Kidney (tissue), 14 donors: ENCODE measurements around the gene HLA-DOA. TPM values are rescaled to one million over a fixed set of nuclear protein-coding genes. Genes with fewer than 3 reads are reported as not detected.
A peak's percentile ranks its signal among the peaks of the same experiment; 100 is the strongest.

Source experiments
- DNase-seq, 5 donors: peaks; one replicate each; pipeline ENCODE4 v3.0.0-alpha.2; 2013 to 2020
- FAIRE-seq: peaks from 2 replicates; lab custom pipeline; 2012; peaks lifted over from hg19 to GRCh38; lab: Jason Lieb, UNC
- H3K27ac ChIP-seq, 2 donors: one replicate each; pipeline ENCODE4 v1.7.0; 2013; ENCODE audit warnings: low read depth in 2 of 2, low read length in 2 of 2, inconsistent platforms in 1 of 2
- H3K27me3 ChIP-seq: one replicate; pipeline ENCODE4 v1.7.1; 2013; ENCODE audit warnings: low read length, inconsistent platforms; ENCODE audit not compliant: control insufficient read depth, insufficient read depth
- H3K36me3 ChIP-seq, 3 donors: one replicate each; pipeline versions ENCODE4 v1.7.0 to v1.7.1; 2013; ENCODE audit warnings: low read length in 3 of 3, control low read depth in 1 of 3, inconsistent platforms in 1 of 3; ENCODE audit not compliant: insufficient read depth in 3 of 3, control insufficient read depth in 2 of 3
- H3K4me1 ChIP-seq, 3 donors: one replicate each; pipeline versions ENCODE4 v1.7.0 to v1.7.1; 2013; ENCODE audit warnings: low read length in 3 of 3, inconsistent platforms in 1 of 3, low read depth in 1 of 3; ENCODE audit not compliant: control insufficient read depth in 2 of 3, insufficient read depth in 2 of 3
- H3K4me3 ChIP-seq, 3 donors: one replicate each; pipeline versions ENCODE4 v1.7.0 to v1.8.1; 2013; ENCODE audit warnings: low read length in 3 of 3, control low read depth in 1 of 3, inconsistent platforms in 1 of 3
- H3K9ac ChIP-seq, 3 donors: one replicate each; pipeline versions ENCODE4 v1.7.0 to v1.7.1; 2013; ENCODE audit warnings: low read length in 3 of 3, control low read depth in 1 of 3, inconsistent platforms in 1 of 3
- H3K9me3 ChIP-seq, 3 donors: one replicate each; pipeline versions ENCODE4 v1.7.0 to v1.7.1; 2013; ENCODE audit warnings: low read length in 3 of 3, control low read depth in 1 of 3, inconsistent platforms in 1 of 3; ENCODE audit not compliant: control insufficient read depth in 2 of 3, insufficient read depth in 1 of 3
- intact Hi-C: fragments of 100-400 bp; cut with DNase I; formaldehyde crosslinking; loops from one replicate; pipeline ENCODE4 v1.11.1; 2022
- polyA plus RNA-seq: library from polyadenylated mRNA; stranded (reverse); fragments of 350-450 nt; fragmentation: Illumina TruSeq; extraction: RNeasy Lipid Tissue Mini Kit (QIAGEN cat#74804); gene quantifications from one replicate; pipeline ENCODE4 v1.2.3, GENCODE V29; 2014; ENCODE audit warnings: low read depth, low replicate concordance; ENCODE audit not compliant: insufficient read depth
- total RNA-seq: library from RNA; stranded (reverse); fragmentation: NEBNext Ultra II Directional; extraction: Animal tissue kit (Norgen Biotek cat#: 25700); gene quantifications from one replicate; pipeline ENCODE4 v1.2.1, GENCODE V29; 2021
- TF ChIP-seq, protein P1 (sequence below): IDR thresholded peaks from 3 replicates; pipeline ENCODE4 v1.5.1; 2012; ENCODE audit warnings: mild to moderate bottlenecking, moderate library complexity, borderline replicate concordance; ENCODE audit not compliant: insufficient read depth; ENCODE audit errors: extremely low read depth
- donor health status: control.
- donor health status: control.
- donor health status: control.
- donor health status: control.
- donor health status: control.
- donor health status: DM: yes; HTN: yes; CAD: no.
- donor health status: Normal renal cell carcinoma (clear cell type).

HLA-DOA gene
- total and polyA plus RNA-seq, 2 donors from 2014 or later, result 10.8 to 21.6 TPM

DNA sequence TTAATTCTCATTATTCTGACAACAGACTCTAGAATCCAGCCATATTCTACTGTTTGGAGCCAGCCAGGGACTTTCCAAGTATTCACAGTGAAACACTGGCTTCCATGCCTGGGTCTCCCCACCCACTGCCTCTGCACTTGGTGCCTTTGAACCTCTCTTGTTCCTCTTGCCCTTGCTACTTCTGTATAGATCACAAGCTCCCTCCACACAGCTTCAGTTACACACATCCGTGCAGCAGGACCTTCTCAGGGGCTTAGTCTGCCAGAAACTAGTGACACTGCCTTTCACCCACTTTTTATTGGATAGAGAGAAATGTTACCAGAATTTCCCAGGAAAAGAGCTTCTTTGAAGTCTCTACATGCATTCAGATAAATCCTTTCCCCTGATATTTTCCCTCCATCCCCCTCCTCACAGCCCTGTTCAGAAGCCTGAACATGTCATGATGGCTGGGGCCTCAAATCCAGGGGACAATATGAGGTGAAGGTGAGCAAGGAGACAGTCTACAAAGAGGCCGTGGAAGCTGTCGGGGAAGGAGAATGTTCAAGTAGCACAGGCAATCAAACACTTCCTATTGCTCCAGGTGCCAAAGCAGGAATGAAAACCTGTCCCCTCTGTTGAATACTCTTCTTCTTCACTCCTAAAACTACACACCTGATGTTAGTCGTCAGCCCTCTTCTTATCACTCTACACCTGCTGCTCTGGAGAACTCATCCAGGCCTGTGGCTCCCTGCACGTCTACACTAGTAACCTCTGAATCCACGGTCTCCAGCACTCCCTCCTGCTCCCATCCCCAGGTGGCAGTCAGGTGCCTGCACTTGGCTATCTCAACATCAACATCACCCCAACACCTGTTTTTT, 20.2 kb upstream of the HLA-DOA start:
- Histone ChIP-seq H3K9ac (no peak overlapping the region), H3K4me3 (no peak overlapping the region), H3K4me1 (peaks cover 0 to 5% (median 0%) of the 10 kb centered on the region in 3 donors), H3K27ac (peak overlapping the region; percentile 56 to 85), H3K27me3 (no peaks in the 10 kb centered on the region), H3K9me3 (no peaks in the 10 kb centered on the region), H3K36me3 (no peaks in the 10 kb centered on the region)
- intact Hi-C loops, result no loop called here
- DNase-seq (peak in 2 of 5 donors; percentile 30 to 63), FAIRE-seq (no peak)
- TF ChIP-seq, protein P1, sequence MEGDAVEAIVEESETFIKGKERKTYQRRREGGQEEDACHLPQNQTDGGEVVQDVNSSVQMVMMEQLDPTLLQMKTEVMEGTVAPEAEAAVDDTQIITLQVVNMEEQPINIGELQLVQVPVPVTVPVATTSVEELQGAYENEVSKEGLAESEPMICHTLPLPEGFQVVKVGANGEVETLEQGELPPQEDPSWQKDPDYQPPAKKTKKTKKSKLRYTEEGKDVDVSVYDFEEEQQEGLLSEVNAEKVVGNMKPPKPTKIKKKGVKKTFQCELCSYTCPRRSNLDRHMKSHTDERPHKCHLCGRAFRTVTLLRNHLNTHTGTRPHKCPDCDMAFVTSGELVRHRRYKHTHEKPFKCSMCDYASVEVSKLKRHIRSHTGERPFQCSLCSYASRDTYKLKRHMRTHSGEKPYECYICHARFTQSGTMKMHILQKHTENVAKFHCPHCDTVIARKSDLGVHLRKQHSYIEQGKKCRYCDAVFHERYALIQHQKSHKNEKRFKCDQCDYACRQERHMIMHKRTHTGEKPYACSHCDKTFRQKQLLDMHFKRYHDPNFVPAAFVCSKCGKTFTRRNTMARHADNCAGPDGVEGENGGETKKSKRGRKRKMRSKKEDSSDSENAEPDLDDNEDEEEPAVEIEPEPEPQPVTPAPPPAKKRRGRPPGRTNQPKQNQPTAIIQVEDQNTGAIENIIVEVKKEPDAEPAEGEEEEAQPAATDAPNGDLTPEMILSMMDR, result no peak

- Histone ChIP-seq H3K4me1 (peaks cover 0 to 5% (median 0%) of the 10 kb centered on the region in 3 donors), H3K27ac (peak overlapping the region; percentile 39 to 71), H3K9me3 (no peaks in the 10 kb centered on the region), H3K36me3 (no peaks in the 10 kb centered on the region), H3K27me3 (no peaks in the 10 kb centered on the region), H3K9ac (no peak overlapping the region), H3K4me3 (no peak overlapping the region)
- FAIRE-seq, result no peak
- intact Hi-C loops, result no loop called here
- TF ChIP-seq, protein P1, result no peak
- no peak for DNase-seq
Measured at GRCh38 chr6:33028220-33028849, 18.9 kb upstream of the HLA-DOA start.

GRCh38 chr6:33024521-33024920, 15.1 kb upstream of the HLA-DOA start:
- Histone ChIP-seq H3K27ac (no peak overlapping the region), H3K9ac (no peak overlapping the region), H3K9me3 (no peaks in the 10 kb centered on the region), H3K4me3 (no peak overlapping the region), H3K36me3 (no peaks in the 10 kb centered on the region), H3K4me1 (peaks cover 0 to 10% (median 6%) of the 10 kb centered on the region in 3 donors), H3K27me3 (no peaks in the 10 kb centered on the region)
- TF ChIP-seq, protein P1, result no peak
- FAIRE-seq, result no peak
- intact Hi-C loops, result no loop called here
- DNase-seq, result no peak
